ENCODE measurements around the gene LIMS1.

DNA sequence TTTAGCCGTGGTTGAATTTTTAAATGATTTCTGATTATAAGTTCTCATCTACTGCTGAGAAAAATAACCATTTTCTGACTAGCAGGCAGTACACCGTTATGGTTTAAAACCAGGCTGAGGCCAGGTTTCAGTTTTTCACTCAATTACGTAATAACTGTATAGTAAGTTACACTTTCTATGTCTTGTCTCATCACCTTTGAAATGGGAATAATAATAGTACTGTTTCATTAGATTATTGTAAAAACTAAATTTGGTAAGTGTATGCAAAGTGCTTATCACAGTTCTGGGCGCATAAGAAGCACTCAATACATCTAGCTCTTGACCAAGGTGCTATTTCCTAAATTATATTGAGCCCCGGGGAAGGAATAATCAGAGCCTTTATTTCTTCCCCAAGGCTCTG, 76.8 kb downstream of the LIMS1 start:
- TF ChIP-seq POLR2A (IDR thresholded peaks at IDR 0.05) = no peak
- TF ChIP-seq, protein P1, sequence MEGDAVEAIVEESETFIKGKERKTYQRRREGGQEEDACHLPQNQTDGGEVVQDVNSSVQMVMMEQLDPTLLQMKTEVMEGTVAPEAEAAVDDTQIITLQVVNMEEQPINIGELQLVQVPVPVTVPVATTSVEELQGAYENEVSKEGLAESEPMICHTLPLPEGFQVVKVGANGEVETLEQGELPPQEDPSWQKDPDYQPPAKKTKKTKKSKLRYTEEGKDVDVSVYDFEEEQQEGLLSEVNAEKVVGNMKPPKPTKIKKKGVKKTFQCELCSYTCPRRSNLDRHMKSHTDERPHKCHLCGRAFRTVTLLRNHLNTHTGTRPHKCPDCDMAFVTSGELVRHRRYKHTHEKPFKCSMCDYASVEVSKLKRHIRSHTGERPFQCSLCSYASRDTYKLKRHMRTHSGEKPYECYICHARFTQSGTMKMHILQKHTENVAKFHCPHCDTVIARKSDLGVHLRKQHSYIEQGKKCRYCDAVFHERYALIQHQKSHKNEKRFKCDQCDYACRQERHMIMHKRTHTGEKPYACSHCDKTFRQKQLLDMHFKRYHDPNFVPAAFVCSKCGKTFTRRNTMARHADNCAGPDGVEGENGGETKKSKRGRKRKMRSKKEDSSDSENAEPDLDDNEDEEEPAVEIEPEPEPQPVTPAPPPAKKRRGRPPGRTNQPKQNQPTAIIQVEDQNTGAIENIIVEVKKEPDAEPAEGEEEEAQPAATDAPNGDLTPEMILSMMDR (IDR thresholded peaks at IDR 0.05) = no peak
